Lung (tissue), 12 donors: ENCODE measurements around the gene KCNIP4. TPM values are rescaled to one million over a fixed set of nuclear protein-coding genes. Genes with fewer than 3 reads are reported as not detected.

Experiments used
- ATAC-seq: fragments of 200-7000 bp; cut with Tn5 transposase; one replicate; pipeline ENCODE4 v1.9.1; 2020; ENCODE audit warnings: moderate number of reproducible peaks; ENCODE audit not compliant: insufficient read depth, low FRiP score
- DNase-seq, 3 donors: peaks; one replicate each; pipeline ENCODE4 v3.0.0-alpha.2; 2013 to 2017
- H3K27ac ChIP-seq, 2 donors: one replicate each; pipeline ENCODE4 v1.5.1; 2013; ENCODE audit warnings: mild to moderate bottlenecking in 2 of 2, moderate library complexity in 2 of 2, control low read depth in 1 of 2, inconsistent platforms in 1 of 2, low read depth in 1 of 2, low read length in 1 of 2
- H3K27me3 ChIP-seq, 3 donors: one replicate each; pipeline ENCODE4 v1.5.1; 2013; ENCODE audit warnings: low read length in 2 of 3; ENCODE audit not compliant: control insufficient read depth in 3 of 3, insufficient read depth in 3 of 3
- H3K36me3 ChIP-seq, 4 donors: one replicate each; pipeline ENCODE4 v1.5.1; 2013; ENCODE audit warnings: low read length in 4 of 4, mild to moderate bottlenecking in 1 of 4, moderate library complexity in 1 of 4; ENCODE audit not compliant: control insufficient read depth in 4 of 4, insufficient read depth in 4 of 4
- H3K4me1 ChIP-seq, 5 donors: one replicate each; pipeline ENCODE4 v1.5.1; 2013; ENCODE audit warnings: low read length in 5 of 5, mild to moderate bottlenecking in 2 of 5, moderate library complexity in 1 of 5; ENCODE audit not compliant: control insufficient read depth in 5 of 5, insufficient read depth in 5 of 5
- H3K4me3 ChIP-seq: one replicate; pipeline ENCODE4 v1.5.1; 2013; ENCODE audit warnings: mild to moderate bottlenecking, control low read depth, moderate library complexity
- H3K9ac ChIP-seq, 2 donors: one replicate each; pipeline ENCODE4 v1.5.1; 2013; ENCODE audit warnings: low read length in 2 of 2, control low read depth in 1 of 2; ENCODE audit not compliant: insufficient read depth in 1 of 2
- H3K9me3 ChIP-seq, 4 donors: one replicate each; pipeline ENCODE4 v1.5.1; 2013; ENCODE audit warnings: low read length in 3 of 4, mild to moderate bottlenecking in 1 of 4, moderate library complexity in 1 of 4; ENCODE audit not compliant: control insufficient read depth in 4 of 4, insufficient read depth in 3 of 4
- WGBS, 2 donors: extraction: QIAGEN DNeasy Blood & Tissue Kit; methylation state at CpG; one replicate each; pipeline ENCODE4 v1.1.7; 2013; 5-methylcytosine and 5-hydroxymethylcytosine counted together
- polyA plus RNA-seq, 2 donors: library from polyadenylated mRNA; stranded (reverse); fragments of 200-250 nt; gene quantifications; one replicate each; pipeline ENCODE4 v1.2.1, GENCODE V29; 2013
- total RNA-seq, 2 donors: library from RNA; depleted of rRNA in 1 of 2; stranded (reverse); fragments of >200 nt in 1 of 2; gene quantifications; one replicate each; pipeline ENCODE4 v1.2.1, GENCODE V29; 2014 to 2021
- TF ChIP-seq, protein P1 (sequence below): IDR thresholded peaks from 2 replicates; pipeline ENCODE4 v1.5.1; 2012; ENCODE audit warnings: mild to moderate bottlenecking; ENCODE audit errors: control extremely low read depth, extremely low read depth
- donor health status: control.
- donor health status: control.
- donor health status: Bipolar disorder and iron deficiency.
- donor health status: healthy.
- donor health status: DM: yes; HTN: yes; CAD: no.

Gene KCNIP4
- total and polyA plus RNA-seq, 4 donors, result 0.11 TPM; not detected in 3

GRCh38 chr4:20773144-20773997 lies 1175.2 kb downstream of the KCNIP4 start:
- no peak overlapping the region for H3K9ac ChIP-seq
- DNase-seq (peak; percentile 54 to 85 (median 79)), ATAC-seq (peak; percentile 90)
- H3K4me3 ChIP-seq, result no peak overlapping the region
- 28 to 35% methylated on average over 14 of the region's 14 CpGs for WGBS, 2 donors
- H3K27ac ChIP-seq, result no peak overlapping the region
- peaks cover 0 to 2% (median 0%) of the 10 kb centered on the region in 5 donors for H3K4me1 ChIP-seq
- no peaks in the 10 kb centered on the region for H3K36me3 ChIP-seq
- no peaks in the 10 kb centered on the region for H3K27me3 ChIP-seq
- TF ChIP-seq, protein P1, sequence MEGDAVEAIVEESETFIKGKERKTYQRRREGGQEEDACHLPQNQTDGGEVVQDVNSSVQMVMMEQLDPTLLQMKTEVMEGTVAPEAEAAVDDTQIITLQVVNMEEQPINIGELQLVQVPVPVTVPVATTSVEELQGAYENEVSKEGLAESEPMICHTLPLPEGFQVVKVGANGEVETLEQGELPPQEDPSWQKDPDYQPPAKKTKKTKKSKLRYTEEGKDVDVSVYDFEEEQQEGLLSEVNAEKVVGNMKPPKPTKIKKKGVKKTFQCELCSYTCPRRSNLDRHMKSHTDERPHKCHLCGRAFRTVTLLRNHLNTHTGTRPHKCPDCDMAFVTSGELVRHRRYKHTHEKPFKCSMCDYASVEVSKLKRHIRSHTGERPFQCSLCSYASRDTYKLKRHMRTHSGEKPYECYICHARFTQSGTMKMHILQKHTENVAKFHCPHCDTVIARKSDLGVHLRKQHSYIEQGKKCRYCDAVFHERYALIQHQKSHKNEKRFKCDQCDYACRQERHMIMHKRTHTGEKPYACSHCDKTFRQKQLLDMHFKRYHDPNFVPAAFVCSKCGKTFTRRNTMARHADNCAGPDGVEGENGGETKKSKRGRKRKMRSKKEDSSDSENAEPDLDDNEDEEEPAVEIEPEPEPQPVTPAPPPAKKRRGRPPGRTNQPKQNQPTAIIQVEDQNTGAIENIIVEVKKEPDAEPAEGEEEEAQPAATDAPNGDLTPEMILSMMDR, result peak; percentile 48
- no peaks in the 10 kb centered on the region for H3K9me3 ChIP-seq

DNA sequence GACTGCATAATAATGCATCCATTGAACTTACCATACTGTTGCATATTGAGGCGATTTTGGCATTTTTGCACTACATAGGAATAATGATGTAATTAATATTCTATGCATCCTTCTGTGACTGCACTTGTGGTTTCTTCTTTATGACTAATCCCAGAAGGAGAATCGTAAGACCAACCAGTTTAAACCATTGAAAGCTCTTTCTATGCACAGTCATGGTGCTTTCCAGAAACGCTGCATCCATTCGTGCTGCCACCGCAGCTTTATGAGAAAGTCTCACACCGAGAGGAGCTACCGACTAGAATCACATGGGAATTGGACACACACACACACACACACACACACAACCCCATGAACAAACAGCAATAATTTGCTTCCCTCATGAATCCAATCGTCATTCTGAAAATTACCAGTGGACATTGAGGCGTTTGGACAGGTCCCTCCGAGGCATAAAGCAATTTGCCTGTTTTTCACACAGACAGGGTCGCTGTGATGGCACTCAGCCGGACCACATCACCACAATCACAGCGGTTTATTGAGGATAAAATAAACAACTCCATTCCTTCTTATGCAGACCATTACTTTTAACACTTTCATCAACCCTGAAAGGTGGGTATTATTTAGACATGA lies 1184.1 kb downstream of the KCNIP4 start:
- TF ChIP-seq, protein P1, result no peak
- no peaks in the 10 kb centered on the region for H3K27me3 ChIP-seq
- no peak for DNase-seq
- WGBS, 2 donors, result 85 to 90% methylated on average over 13 of the region's 13 CpGs
- H3K4me3 ChIP-seq, result no peak overlapping the region
- H3K9me3 ChIP-seq, result no peaks in the 10 kb centered on the region
- no peak overlapping the region for H3K27ac ChIP-seq
- no peaks in the 10 kb centered on the region for H3K36me3 ChIP-seq
- ATAC-seq, result no peak
- no peak overlapping the region for H3K9ac ChIP-seq
- peaks cover 0 to 2% (median 0%) of the 10 kb centered on the region in 5 donors for H3K4me1 ChIP-seq

DNA sequence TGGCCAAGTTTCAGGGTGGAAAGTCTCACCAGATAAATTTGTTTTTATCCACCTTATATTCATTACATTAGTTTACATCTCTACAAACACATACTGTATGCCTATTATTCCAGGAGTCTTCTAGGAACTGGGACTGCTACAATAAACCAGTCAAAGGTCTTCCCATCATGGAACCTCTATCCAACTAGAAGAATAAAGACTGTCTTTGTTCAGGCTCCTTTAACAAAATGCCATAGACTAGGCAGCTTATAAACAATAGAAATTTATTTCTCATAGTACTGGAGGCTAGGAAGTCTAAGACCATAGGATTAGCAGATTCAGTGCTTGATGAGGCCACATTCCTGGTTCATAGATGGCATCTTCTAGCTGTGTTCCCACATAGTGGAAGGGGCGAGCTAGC lies 1186.7 kb downstream of the KCNIP4 start:
- Histone ChIP-seq H3K27me3 (no peaks in the 10 kb centered on the region), H3K4me1 (no peaks in the 10 kb centered on the region), H3K9ac (no peak overlapping the region), H3K36me3 (no peaks in the 10 kb centered on the region), H3K9me3 (no peaks in the 10 kb centered on the region), H3K4me3 (no peak overlapping the region), H3K27ac (no peak overlapping the region)
- ATAC-seq, result no peak
- TF ChIP-seq, protein P1, result no peak
- 89 to 91% methylated on average over 1 of the region's 1 CpG for WGBS, 2 donors
- no peak for DNase-seq
